Sciatic nerve (tissue), 2 donors: ENCODE data around the gene PCDH20. TPM values are rescaled to one million over a fixed set of nuclear protein-coding genes. Genes with fewer than 3 reads are reported as not detected.
A peak's percentile ranks its signal among the peaks of the same experiment; 100 is the strongest.

Experiments
- ATAC-seq: fragments of 200-7000 bp; cut with Tn5 transposase; one replicate; pipeline ENCODE4 v1.9.1; 2020; ENCODE audit warnings: mild to moderate bottlenecking, moderate library complexity
- DNase-seq: peaks from one replicate; pipeline ENCODE4 v3.0.0-alpha.2; 2020; ENCODE audit warnings: low spot score
- intact Hi-C: fragments of 100-400 bp; cut with DNase I; formaldehyde crosslinking; loops from one replicate; pipeline ENCODE4 v1.14.2; 2022
- total RNA-seq: library from RNA; stranded (reverse); fragmentation: NEBNext Ultra II Directional; extraction: Animal tissue kit (Norgen Biotek cat#: 25700); gene quantifications from one replicate; pipeline ENCODE4 v1.2.1, GENCODE V29; 2021
- donor health status: DM: no; HTN: no; CAD: no.
- donor health status: DM: no; HTN: no; CAD: no.

The PCDH20 gene, protein sequence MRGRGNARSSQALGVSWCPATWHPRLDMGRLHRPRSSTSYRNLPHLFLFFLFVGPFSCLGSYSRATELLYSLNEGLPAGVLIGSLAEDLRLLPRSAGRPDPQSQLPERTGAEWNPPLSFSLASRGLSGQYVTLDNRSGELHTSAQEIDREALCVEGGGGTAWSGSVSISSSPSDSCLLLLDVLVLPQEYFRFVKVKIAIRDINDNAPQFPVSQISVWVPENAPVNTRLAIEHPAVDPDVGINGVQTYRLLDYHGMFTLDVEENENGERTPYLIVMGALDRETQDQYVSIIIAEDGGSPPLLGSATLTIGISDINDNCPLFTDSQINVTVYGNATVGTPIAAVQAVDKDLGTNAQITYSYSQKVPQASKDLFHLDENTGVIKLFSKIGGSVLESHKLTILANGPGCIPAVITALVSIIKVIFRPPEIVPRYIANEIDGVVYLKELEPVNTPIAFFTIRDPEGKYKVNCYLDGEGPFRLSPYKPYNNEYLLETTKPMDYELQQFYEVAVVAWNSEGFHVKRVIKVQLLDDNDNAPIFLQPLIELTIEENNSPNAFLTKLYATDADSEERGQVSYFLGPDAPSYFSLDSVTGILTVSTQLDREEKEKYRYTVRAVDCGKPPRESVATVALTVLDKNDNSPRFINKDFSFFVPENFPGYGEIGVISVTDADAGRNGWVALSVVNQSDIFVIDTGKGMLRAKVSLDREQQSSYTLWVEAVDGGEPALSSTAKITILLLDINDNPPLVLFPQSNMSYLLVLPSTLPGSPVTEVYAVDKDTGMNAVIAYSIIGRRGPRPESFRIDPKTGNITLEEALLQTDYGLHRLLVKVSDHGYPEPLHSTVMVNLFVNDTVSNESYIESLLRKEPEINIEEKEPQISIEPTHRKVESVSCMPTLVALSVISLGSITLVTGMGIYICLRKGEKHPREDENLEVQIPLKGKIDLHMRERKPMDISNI
- 0.45 TPM for total RNA-seq

DNA sequence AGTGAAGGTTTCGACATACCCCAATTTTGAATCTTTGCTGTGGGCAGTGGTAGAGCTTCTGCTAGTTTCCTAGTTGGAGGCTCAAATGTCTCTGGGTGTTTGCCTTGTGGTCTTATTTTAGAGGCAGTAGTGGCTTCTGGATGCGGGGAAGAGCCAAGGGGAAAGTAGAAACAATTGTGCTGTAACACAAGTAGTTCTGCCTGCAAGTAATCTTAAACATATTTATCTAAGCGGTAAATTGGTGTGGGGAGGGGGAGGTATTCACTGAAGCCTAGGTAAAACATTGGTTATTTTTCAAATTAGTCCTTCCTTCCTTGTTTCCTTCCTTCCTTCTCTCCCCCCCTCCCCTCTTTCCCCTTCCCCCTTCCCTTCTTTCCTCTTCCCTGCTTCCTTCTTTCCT lies at the start of gene PCDH20:
Gene PCDH20 (minus strand): TSS at position 101 of the 400 bp plus-strand sequence. CDS start 691 bp downstream, outside the sequence.
- no peak for DNase-seq
- no peak for ATAC-seq
- intact Hi-C loops = no loop called here

DNA sequence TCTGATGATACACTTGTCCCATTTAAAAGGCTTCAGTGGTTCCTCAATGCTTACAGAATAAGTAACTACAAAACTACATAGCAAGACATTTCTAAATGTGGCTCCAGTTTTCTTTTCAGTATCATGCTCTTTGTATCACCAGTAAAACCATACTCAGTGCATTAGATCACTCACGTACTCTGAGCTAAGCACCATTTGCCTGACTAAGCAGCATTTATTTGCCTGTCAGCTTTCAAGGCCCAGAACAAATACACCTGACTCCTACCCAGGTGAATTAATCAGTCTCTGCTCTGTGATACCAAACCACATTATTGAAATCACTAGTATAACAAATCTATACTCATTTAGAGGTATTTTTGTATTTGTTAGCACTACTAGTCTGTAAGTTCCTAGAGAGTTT lies 47.4 kb upstream of the PCDH20 start:
- intact Hi-C loops = no loop called here
- DNase-seq (no peak), ATAC-seq (no peak)

DNA sequence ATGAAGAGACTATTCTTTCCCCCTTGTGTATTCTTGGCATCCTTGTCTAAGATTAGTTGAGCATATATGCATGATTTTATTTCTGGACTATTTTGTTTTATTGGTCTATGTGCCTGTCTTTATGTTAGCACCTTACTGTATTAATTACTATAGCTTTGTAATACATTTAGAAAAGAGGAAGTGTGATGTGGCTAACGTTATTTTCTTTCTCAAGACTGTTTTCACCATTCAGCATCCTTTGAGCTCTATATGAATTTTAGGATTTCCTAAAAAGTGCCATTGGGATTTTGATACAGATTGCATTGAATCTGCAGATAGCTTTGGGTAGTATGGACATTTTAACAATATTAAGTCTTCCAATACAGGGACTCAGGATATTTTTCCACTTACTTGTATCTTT lies 37.5 kb upstream of the PCDH20 start:
- ATAC-seq = no peak
- no peak for DNase-seq
- intact Hi-C loops = no loop called here

DNA sequence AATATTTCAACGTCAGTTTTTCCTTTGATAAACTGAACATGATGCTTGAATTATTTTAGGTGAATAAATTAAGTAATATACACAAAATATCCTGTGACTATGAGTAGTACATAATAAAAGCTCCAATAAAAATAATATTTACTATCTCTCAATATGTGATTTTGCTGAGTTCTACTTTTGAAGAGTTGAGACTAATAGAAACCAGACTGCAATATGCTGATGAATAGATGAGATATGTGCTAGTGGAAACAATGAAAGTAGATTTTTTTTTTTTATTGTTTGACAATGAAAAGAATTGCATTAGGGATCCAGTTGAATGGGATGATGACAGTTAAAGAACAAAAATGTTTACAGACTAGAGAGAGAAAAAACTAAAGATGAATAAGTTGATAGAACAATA lies 16.4 kb upstream of the PCDH20 start:
- intact Hi-C loops = no loop called here
- ATAC-seq (no peak), DNase-seq (no peak)

DNA sequence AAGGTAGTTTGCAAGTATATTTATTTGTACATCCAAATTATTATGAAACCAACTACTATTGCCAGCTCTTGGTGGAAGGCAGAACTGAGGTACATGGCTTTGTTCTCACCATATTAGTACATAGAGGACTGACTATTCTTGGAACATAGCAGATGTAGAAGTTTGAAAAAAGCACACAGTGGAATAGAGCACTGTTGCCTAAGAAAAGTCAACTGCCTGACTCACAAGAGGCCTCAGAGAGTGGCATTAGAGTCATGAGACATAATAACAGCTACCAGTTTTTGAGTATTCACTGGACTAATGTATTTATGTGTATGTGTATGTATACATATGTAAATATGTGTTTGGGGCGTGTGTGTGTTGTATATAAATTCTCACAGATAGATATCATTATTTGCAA lies 8.3 kb upstream of the PCDH20 start:
- no peak for DNase-seq
- ATAC-seq = no peak
- intact Hi-C loops = no loop called here

DNA sequence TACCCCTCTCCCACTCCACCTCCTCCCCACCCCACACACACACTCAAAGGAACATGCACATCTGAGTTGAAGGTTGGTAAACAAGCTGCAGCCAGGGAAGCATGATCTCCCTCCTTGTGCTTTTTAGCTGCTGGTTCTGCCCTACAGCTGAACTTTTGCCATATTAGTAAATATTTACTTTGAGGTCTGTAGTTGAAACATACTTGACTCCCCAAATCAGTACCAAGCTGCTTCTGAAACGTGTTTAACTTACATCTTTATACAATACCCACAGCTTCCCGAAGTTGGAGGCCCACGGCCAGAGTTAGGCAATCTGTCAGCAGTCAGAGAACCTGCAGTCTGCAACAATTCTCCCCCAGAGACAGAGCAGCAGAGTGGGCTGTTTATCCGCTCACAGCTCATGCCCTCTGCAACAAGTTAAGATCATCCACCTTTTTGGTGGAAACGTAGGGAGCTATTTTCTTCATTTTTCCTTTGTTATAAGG lies 1.5 kb upstream of the PCDH20 start:
- ATAC-seq = no peak
- no peak for DNase-seq
- intact Hi-C loops = no loop called here

DNA sequence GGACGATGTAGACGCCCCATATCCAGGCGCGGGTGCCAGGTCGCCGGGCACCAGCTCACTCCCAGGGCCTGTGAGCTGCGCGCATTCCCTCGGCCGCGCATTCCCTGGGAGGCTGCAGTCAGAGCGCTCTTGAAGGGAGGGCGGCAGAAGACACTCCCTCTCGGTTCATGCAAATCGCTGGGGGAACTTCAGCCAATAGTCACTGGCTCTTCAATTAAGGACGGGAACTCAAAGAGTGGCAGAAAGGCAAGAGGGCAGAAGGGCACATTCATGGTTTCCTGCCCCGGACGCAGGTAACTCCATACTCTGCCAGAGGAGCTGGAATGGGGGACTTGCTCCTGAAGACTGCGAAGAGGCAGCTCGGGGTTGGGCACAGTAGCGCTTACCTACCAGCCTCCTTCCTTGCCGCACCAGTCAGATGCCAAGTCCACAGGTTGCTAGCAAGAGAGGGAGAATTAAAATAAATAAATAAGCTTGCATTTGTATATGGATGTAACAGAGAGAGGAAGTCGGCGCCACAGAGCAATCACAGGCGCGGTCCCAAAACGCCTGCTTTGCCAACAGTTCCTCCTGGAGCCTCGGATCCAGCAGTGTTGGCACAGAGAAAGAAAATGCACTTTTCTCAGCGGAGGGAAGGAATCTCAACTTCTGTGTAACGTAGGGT lies 459 bp downstream of the PCDH20 start:
- intact Hi-C loops = no loop called here
- no peak for DNase-seq
- peak; percentile 75 for ATAC-seq

DNA sequence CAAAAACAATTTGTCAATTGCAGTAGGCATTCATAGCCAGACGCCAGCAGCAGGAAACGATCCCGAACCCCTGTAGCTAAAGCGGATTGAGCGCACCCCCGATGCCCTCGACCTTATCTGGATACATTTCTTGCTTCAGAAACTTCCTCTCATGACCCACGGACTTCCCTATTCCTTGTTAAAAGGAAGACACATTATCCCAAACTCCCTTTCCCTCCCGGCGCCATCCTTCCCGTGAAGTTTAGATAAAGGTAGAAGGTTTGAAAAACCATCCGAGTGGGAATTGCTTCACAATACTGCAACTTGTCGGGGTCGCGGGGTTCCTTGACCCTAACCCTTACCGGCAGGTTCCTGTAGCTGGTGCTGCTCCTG lies 977 bp downstream of the PCDH20 start:
- DNase-seq (no peak), ATAC-seq (no peak)
- intact Hi-C loops = no loop called here

DNA sequence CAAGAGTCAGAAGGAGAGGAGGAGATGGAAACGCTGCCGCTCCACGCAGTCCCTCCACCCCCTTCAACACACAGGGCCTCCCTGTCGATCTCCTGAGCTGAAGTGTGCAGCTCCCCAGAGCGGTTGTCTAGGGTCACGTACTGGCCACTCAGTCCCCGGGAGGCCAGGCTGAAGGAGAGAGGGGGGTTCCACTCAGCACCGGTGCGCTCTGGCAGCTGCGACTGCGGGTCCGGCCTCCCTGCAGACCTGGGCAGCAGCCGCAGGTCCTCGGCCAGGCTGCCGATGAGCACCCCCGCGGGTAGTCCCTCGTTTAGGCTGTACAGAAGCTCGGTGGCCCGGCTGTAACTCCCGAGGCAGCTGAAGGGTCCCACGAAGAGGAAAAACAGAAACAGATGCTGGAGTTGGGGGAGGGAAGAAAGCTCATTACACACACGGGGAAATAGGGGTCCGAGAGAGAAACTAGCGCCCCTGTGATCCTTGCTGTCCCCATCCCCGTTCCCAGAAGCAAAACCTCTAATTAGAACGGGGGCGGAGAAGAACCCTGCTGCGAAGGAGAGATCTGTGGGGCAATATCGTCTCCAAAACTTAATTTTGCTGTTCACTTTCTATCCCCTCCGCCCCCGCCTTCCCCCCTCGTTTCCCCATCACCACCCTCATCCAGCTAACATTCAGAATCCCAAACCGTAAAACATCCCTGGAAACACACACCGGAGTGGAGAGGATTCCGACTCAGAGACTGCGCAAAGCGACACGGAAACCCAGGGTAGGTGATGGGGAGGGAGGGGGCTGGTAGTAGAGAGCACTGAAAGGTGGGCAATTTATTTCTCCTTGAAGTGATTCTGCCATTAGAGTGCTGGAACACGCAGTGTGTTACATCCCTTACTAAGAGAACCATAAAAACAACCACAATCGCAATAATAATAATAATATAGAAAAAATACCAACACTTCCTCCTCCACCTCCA lies 1.8 kb downstream of the PCDH20 start:
- DNase-seq (no peak), ATAC-seq (peak; percentile 51)
- intact Hi-C loops = no loop called here

DNA sequence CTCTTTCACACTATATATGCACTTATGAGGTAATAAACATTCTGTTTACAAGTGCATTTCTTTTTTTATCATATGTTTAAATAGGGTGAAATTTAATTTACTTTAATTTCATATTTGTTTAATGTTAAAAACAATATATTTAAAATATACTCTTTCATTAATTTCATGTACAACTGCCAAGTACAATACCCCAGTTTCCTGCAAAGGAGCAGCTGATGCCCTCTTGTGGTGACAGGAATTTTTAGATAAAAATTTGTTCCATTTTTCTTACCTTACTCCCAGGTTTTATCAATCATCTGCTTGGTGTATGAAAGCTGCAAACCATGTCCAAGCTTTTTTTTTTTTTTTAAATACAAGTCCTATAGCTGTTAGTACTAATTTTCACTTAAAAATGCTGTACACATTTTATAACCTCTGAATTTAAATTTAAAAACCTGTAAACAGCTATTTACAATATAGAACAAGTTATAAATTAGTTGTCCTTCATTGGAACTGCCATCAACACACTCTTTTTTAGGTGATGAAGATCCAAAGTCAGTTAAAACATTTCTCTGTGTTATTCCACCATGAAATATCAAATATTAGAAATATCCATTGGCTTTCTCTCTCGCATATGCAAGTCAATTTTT lies 4.9 kb downstream of the PCDH20 start:
- no peak for DNase-seq
- ATAC-seq = no peak
- intact Hi-C loops = no loop called here

DNA sequence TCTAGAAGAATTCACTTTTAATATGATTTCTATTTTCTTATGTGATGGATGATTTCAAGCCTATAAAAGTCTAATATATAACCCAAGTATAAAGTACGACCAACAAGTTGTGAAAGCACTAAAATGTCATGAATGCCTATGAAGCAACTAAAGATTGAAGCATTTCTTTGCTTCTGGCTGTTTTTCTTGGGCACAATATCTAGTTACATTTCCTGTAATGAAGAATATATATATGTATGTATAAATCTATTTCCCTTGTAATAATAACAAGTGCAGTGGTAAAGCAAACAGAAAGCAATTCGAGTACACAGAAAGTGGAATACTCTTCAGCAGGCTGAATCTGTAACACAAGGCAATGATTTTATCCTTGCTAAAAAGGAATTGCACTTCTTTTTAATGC lies 5.4 kb downstream of the PCDH20 start:
- DNase-seq = no peak
- no peak for ATAC-seq
- intact Hi-C loops = no loop called here

DNA sequence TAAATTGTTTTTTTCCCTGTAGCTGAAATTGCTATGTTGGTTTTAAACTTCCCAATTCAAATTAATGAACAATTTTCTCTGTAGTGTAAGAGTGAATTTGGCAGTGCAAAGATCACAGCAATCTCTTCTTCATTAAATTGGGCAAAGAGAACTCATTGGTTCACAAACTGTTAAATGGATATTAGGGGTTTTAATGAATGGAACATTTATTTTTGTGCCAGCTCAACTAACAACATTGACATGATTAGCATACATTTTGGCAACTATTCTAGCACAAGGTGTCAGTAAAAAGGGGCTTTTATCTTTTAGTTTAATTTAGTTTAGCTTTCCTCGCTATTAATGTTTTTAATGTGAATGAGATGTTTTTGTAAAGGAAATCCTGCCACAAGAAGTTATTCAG lies 7.1 kb downstream of the PCDH20 start:
- ATAC-seq (no peak), DNase-seq (no peak)
- intact Hi-C loops = no loop called here

DNA sequence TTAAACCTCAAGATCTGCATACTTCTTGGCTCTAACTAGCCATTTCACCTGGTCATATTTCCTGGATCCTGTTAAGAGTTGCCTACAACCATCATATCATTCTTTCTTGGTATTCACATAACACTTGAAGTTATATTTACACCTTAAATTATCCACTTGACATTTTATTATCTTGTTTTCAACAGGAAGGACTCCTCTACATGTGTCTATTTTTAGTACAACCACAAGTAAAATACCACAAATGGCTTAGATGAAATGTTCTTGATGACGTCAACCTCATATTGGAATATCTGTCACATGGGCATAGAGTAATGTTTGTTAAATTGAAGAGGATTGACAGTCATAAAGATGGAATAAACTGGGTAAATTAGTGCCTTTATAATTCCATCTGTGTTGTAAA lies 9.4 kb downstream of the PCDH20 start:
- ATAC-seq = no peak
- intact Hi-C loops = no loop called here

DNA sequence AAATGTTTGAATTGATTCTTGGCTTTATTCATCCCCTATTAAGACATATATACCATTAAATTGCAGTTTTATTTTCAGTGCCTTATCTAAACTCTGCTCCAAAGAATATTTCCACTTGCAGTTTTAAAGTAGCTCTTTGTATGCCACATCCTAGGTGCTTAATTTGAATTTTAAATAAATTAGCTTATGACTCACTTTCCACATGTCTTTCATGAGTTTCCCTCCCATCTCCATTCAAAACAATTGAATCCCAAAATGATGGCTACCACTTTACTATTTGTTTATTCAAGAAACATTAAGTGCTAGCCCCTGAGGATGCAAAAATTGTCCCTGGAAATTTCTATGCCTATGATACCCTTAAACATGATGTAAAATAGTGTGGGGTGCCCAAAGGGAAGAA lies 19.5 kb downstream of the PCDH20 start:
- DNase-seq (no peak), ATAC-seq (no peak)
- intact Hi-C loops = no loop called here

More for the DNA sequence above, 9.4 kb downstream of the PCDH20 start:
- DNase-seq = no peak

DNA sequence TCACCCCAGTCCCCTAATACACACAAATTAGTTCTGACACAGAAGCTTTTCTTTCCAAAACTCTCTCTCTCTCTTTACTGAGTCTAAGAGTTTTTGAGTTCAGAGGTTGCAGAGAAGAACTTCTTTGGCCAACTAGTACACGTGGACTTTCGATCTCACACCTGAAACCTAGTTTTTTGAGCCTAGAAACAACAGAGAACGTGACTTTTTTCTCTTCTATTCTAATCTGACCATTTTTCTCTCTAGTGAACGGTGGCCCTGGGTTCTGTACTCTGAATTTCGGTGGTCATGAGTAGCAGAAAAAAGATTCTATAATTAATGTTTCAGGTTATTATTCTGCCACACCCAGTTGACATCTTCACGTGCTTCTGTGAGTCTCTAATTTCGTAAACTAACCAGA lies 24.2 kb downstream of the PCDH20 start:
- DNase-seq (no peak), ATAC-seq (no peak)
- intact Hi-C loops = no loop called here

DNA sequence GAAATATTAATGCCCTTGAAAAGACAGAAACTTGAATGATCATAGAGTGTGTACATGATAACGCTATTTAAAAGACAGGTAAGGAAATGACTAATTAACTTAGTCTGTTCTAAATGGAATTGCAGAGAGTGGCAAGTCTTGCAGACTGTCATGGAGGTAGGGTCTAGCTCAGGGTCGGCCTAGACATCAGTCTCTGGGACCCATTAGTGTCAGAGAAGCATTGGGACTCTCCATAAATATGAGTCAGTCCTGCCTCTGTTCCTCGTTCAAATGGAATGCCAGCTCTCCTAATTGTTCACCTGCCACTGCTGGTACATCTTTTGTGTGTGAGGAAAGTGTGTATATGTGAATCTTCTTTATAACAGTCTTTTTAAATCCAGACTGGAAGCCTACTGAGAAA lies 28.0 kb downstream of the PCDH20 start:
- DNase-seq = no peak
- intact Hi-C loops = no loop called here
- ATAC-seq = no peak

DNA sequence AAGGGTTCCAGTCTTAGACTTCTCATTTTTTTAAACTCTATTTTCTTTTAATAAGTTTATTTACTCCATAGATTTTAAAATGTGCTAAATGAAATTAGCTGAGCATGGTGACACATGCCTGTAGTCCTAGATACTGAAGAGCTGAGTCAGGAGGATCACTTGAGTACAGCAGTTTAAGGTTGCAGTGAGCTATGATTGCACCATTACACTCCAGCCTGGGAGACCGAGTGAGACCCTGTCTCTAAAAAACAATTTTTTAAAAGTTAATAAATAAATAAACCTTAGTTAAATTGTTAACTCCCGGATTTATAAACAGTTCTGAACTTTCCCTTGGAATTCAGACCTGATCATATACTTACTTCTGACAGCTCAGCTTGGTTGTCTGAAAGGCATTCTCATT lies 32.5 kb downstream of the PCDH20 start:
- intact Hi-C loops = no loop called here
- ATAC-seq (no peak), DNase-seq (no peak)

DNA sequence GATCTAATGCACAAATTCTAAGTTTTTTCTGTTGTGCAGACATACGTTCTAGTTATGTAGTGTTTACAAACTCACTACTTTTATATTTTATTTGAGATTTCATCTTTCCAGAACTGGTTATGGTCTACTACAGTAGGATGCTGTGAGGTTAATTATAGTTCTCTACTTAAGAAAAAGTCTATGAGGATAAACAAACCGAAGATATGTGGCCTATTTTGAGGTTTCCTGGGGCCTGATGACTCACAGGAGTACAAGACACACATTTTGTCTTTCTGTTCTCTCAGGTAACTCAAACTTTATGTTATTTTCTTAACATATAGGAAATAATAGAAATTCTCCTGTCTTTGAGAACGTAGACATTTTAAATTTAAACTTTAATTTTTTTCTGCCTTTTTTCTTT lies 45.1 kb downstream of the PCDH20 start:
- intact Hi-C loops = no loop called here
- no peak for DNase-seq
- no peak for ATAC-seq
